GM12872 (cell line): ENCODE measurements around the gene TIGD4.

ENCODE experiments used
- TF ChIP-seq, protein P1 (sequence below): IDR thresholded peaks from 3 replicates; pipeline ENCODE4 v1.5.1; 2011; ENCODE audit warnings: low read depth, mild to moderate bottlenecking, low read length, moderate library complexity; ENCODE audit not compliant: insufficient read depth

TIGD4 gene

DNA sequence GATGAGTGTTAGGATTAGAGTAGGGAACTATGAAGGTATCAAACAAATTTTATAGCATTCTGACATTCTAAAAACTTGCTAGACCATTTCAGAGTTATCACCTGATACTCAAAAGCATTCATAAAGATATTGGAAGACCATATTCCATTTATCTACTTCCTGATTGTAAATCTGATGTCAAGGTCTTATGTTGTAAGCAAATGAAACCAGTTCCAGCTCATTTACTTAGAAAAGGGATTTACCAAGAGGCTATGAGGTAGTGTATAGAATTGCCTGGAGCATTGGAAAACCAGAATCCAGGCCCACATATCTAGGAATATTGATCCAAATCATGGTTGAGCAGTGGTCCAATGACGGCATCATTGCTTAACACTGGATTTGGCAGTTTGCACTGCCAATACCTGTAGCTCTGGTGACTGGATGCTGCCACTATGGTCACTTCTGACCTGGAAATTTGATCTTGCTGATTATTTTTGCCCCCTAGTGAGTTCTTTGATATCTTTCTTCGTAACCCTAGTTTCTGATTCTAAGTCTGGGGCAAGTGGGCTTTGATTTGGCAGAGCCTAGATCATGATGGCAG, 25.6 kb upstream of the TIGD4 start:
- TF ChIP-seq, protein P1, sequence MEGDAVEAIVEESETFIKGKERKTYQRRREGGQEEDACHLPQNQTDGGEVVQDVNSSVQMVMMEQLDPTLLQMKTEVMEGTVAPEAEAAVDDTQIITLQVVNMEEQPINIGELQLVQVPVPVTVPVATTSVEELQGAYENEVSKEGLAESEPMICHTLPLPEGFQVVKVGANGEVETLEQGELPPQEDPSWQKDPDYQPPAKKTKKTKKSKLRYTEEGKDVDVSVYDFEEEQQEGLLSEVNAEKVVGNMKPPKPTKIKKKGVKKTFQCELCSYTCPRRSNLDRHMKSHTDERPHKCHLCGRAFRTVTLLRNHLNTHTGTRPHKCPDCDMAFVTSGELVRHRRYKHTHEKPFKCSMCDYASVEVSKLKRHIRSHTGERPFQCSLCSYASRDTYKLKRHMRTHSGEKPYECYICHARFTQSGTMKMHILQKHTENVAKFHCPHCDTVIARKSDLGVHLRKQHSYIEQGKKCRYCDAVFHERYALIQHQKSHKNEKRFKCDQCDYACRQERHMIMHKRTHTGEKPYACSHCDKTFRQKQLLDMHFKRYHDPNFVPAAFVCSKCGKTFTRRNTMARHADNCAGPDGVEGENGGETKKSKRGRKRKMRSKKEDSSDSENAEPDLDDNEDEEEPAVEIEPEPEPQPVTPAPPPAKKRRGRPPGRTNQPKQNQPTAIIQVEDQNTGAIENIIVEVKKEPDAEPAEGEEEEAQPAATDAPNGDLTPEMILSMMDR, result no peak

DNA sequence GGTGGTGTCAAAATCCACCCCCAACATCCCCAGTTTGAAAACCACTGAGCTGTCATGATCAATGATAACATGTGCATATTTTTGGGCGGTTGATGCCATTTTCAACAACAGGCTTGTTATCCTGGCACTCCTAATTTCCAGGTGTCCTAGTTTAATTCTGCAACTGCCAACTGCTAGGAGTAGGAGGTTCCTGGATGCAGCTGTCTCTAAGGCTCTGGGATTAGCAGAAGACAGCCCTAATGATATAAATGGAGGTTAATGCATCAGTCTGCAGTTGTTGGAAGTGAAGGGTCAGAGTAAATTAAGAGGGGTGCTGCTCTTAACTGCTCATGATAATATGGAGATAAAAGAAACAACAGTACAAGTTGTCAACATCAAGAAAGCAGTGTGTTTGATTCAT, 24.0 kb upstream of the TIGD4 start:
- TF ChIP-seq, protein P1, result no peak

DNA sequence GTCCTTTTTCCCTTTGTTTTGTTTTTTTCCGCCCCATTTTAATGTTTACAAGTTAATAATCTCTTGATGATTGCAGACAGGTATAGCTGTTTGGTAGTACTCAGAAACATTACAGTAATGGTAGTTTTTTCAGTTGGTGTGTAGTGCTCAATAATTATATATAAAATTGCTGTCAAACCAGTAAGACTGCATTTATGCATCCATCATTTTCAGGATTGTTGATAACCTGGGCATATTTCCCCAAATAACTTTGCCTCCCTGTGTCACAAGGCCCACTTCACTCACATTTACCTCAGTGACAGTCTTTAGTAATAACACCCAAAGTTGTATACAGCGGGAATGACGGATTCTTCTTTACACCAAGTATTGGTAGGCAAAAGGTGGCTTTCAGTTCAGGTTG, 16.4 kb upstream of the TIGD4 start:
- TF ChIP-seq, protein P1, result no peak

DNA sequence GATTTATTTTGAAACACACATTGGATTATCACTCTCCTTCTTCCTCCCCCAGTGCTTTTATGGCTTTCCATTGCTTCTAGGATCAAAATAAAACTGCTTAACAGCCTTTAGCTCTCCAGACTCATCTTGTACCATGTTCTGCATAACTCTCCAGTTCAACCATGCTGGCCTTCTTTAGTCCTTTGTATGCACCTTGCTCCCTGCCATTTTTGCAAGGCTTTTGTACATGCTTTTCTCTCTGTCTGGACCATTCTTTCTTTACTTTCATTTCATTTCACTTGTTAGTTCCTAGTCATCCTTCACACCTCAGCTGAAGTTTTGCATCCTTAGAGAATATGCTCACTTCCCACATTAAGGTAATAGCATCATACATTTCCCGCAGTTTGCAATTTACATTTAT, 7.1 kb upstream of the TIGD4 start:
- TF ChIP-seq, protein P1, result no peak

DNA sequence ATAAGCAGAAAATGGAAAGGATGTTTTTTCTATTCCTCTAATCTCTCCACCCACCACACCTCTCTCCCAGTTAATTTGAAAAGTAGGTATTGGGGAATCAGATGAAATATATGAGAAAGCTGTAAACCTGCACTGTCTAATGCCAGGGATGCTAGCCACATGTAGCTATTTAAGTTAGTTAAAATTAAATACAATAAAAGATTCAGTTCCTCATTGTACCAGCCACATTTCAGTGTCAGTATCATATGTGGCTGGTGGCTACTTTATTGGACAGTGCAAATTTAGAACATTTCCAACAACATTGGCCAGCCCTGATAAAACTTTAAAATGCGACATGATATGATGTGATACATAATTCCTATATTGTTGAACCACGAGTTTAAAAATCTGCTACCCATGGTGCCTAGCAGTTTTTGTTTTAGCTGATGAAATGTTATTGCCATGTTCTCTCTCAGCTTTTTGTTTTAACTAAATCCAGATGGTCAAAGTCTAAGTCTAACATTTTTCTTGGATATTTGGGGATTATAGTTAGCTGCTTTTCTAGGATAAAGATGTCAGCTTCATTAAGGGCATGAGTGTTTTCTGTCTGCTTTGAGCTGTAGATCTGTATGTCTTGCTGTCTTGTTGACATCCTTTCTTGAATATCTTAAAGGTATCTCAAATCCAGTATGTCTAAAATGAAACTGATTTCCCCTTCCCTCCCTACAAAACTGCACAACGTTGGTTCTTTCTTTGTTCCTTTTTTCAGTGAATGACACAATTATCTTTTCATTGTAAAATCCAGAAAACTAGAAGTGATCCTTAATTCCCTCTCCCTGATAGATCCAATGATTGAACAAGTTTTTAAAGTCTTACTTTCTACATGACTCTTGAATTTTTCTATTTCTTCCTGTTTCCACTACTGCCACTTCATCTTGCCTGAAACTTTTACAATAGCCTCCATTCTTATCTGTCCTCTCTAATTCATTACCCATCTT, 6.4 kb upstream of the TIGD4 start:
- TF ChIP-seq, protein P1, result no peak

DNA sequence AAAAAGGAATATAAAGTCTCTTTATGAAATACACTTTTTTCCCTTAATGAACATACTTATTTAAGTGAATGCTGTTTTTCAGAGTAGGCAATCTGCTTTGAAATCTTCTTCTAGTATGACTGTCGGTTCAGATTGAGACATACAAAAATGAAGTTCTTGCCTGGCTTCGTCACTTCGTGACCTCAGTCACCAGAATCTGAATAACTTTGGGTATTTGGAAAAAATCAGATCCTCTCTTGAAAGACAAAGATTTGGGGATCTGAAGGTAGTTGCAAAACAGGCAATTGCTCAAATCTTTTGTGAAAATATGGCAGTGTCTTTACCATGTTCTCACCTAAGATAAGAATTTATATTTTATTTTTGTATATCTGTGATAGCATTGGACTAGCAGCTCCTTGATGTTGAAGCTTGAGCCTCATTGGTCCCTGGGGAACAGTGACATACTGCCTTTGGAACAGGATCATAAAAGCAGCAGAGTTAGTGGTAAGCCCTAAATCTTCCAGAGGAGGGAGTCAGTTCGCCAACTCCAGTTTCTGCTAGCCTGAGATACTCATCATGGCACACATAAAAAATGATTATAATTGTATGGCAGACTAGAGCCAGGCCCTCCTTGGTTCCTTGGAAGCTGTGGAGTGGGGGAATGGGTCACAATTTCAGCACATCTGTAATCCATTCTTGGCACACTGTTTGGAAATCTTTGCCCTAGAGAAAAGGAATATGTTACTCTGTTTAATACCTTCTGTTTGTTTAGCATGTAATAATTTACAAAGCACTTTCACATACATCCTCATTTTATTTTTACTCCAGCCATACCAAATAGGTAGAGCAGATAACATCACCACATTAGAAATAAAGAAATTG, 5.2 kb upstream of the TIGD4 start:
- TF ChIP-seq, protein P1, result no peak

DNA sequence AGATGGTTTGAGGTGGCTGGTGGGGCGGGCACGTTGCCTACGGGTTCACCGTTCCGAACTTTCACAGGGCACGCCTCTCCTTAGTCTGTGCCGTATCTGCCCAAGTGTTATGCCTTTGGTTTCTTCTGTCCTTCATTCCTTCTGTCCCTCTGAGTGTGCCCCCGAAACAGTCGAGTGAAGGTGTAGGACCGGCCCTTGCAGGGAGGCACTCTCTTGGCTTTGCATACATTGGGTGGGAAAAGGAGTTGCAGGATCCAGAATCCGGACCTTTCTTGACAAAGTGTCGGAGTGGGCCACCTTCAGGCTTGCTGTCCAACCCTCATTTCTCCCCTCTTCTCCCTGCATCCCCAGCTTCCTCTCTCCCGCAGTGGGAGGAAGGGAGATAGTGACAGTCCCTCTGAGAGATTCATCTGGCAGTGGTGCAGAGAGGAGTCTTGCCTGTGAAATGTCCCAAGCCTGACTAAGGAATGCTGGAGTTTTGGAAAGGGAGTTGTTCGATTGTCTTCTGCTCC, 793 bp upstream of the TIGD4 start:
- TF ChIP-seq, protein P1, result no peak
